Mucosa of rectum (tissue), 2 donors: ENCODE measurements around the gene DYNC1I1.
A peak's percentile ranks its signal among the peaks of the same experiment; 100 is the strongest.

Experiments
- H3K27ac ChIP-seq, 2 donors: one replicate each; pipeline ENCODE4 v1.7.0; 2013; ENCODE audit warnings: inconsistent platforms in 2 of 2, low read depth in 2 of 2, low read length in 2 of 2
- H3K27me3 ChIP-seq, 2 donors: one replicate each; pipeline ENCODE4 v1.7.0; 2013; ENCODE audit warnings: low read length in 2 of 2; ENCODE audit not compliant: control insufficient read depth in 2 of 2, insufficient read depth in 2 of 2
- H3K36me3 ChIP-seq, 2 donors: one replicate each; pipeline ENCODE4 v1.7.0; 2013; ENCODE audit warnings: low read length in 2 of 2; ENCODE audit not compliant: control insufficient read depth in 2 of 2, insufficient read depth in 2 of 2
- H3K4me1 ChIP-seq, 2 donors: one replicate each; pipeline ENCODE4 v1.7.0; 2013; ENCODE audit warnings: low read length in 2 of 2, mild to moderate bottlenecking in 1 of 2; ENCODE audit not compliant: control insufficient read depth in 2 of 2, insufficient read depth in 2 of 2
- H3K4me3 ChIP-seq, 2 donors: one replicate each; pipeline ENCODE4 v1.7.0; 2013; ENCODE audit warnings: low read length in 2 of 2
- H3K9ac ChIP-seq, 2 donors: one replicate each; pipeline ENCODE4 v1.7.0; 2013; ENCODE audit warnings: low read length in 2 of 2, low read depth in 1 of 2, mild to moderate bottlenecking in 1 of 2
- H3K9me3 ChIP-seq, 2 donors: one replicate each; pipeline ENCODE4 v1.7.0; 2013; ENCODE audit warnings: low read length in 2 of 2; ENCODE audit not compliant: control insufficient read depth in 2 of 2
- donor health status: healthy.
- donor health status: Normal muscosa, but diverticular disease.

The DYNC1I1 gene

GRCh38 chr7:96052860-96053470 lies 280.6 kb downstream of the DYNC1I1 start:
- Histone ChIP-seq H3K27ac (no peak overlapping the region), H3K9ac (no peak overlapping the region), H3K36me3 (no peaks in the 10 kb centered on the region), H3K4me3 (no peak overlapping the region), H3K9me3 (no peaks in the 10 kb centered on the region), H3K4me1 (no peaks in the 10 kb centered on the region), H3K27me3 (no peaks in the 10 kb centered on the region)

- Histone ChIP-seq H3K27ac (no peak overlapping the region), H3K27me3 (no peaks in the 10 kb centered on the region), H3K9me3 (no peaks in the 10 kb centered on the region), H3K9ac (no peak overlapping the region), H3K4me1 (no peaks in the 10 kb centered on the region), H3K4me3 (no peak overlapping the region), H3K36me3 (no peaks in the 10 kb centered on the region)
Observed at GRCh38 chr7:96055717-96056116, 283.4 kb downstream of the DYNC1I1 start.

GRCh38 chr7:96059075-96059474 lies 286.7 kb downstream of the DYNC1I1 start:
- no peak overlapping the region for H3K4me3 ChIP-seq
- H3K27me3 ChIP-seq = no peaks in the 10 kb centered on the region
- no peak overlapping the region for H3K27ac ChIP-seq
- no peaks in the 10 kb centered on the region for H3K4me1 ChIP-seq
- no peaks in the 10 kb centered on the region for H3K9me3 ChIP-seq
- H3K9ac ChIP-seq = no peak overlapping the region
- no peaks in the 10 kb centered on the region for H3K36me3 ChIP-seq

- H3K27ac ChIP-seq = no peak overlapping the region
- H3K4me1 ChIP-seq = no peaks in the 10 kb centered on the region
- no peaks in the 10 kb centered on the region for H3K27me3 ChIP-seq
- H3K9ac ChIP-seq = no peak overlapping the region
- no peaks in the 10 kb centered on the region for H3K9me3 ChIP-seq
- H3K36me3 ChIP-seq = no peaks in the 10 kb centered on the region
- no peak overlapping the region for H3K4me3 ChIP-seq
Observed at GRCh38 chr7:96061009-96061408, 288.7 kb downstream of the DYNC1I1 start.

GRCh38 chr7:96061844-96062243 lies 289.5 kb downstream of the DYNC1I1 start:
- Histone ChIP-seq H3K27ac (no peak overlapping the region), H3K9ac (no peak overlapping the region), H3K4me1 (no peaks in the 10 kb centered on the region), H3K27me3 (no peaks in the 10 kb centered on the region), H3K4me3 (no peak overlapping the region), H3K9me3 (no peaks in the 10 kb centered on the region), H3K36me3 (no peaks in the 10 kb centered on the region)

- no peaks in the 10 kb centered on the region for H3K4me1 ChIP-seq
Observed at GRCh38 chr7:96067321-96067720, 295.0 kb downstream of the DYNC1I1 start.

GRCh38 chr7:96069401-96069800 lies 297.0 kb downstream of the DYNC1I1 start:
- no peaks in the 10 kb centered on the region for H3K9me3 ChIP-seq
- no peaks in the 10 kb centered on the region for H3K27me3 ChIP-seq
- H3K4me3 ChIP-seq = no peak overlapping the region
- H3K9ac ChIP-seq = no peak overlapping the region
- no peaks in the 10 kb centered on the region for H3K36me3 ChIP-seq
- H3K27ac ChIP-seq = no peak overlapping the region
- H3K4me1 ChIP-seq = no peaks in the 10 kb centered on the region

More at GRCh38 chr7:96067321-96067720, 295.0 kb downstream of the DYNC1I1 start:
- H3K27me3 ChIP-seq = no peaks in the 10 kb centered on the region
- H3K36me3 ChIP-seq = no peaks in the 10 kb centered on the region
- no peaks in the 10 kb centered on the region for H3K9me3 ChIP-seq
- no peak overlapping the region for H3K9ac ChIP-seq
- H3K27ac ChIP-seq = no peak overlapping the region
- no peak overlapping the region for H3K4me3 ChIP-seq

GRCh38 chr7:96074871-96075270 lies 302.5 kb downstream of the DYNC1I1 start:
- peaks cover 7 to 16% of the 10 kb centered on the region in 2 donors for H3K27me3 ChIP-seq
- H3K36me3 ChIP-seq = no peaks in the 10 kb centered on the region
- H3K4me3 ChIP-seq = no peak overlapping the region
- H3K9ac ChIP-seq = no peak overlapping the region
- no peak overlapping the region for H3K27ac ChIP-seq
- H3K4me1 ChIP-seq = peaks cover 3 to 5% of the 10 kb centered on the region in 2 donors
- no peaks in the 10 kb centered on the region for H3K9me3 ChIP-seq

- H3K9me3 ChIP-seq = no peaks in the 10 kb centered on the region
- peak overlapping the region in 1 of 2 donors; percentile 1 for H3K9ac ChIP-seq
- H3K27ac ChIP-seq = no peak overlapping the region
- H3K4me3 ChIP-seq = peak overlapping the region; percentile 66 to 67
- peaks cover 3 to 5% of the 10 kb centered on the region in 2 donors for H3K4me1 ChIP-seq
- no peaks in the 10 kb centered on the region for H3K36me3 ChIP-seq
- H3K27me3 ChIP-seq = peaks cover 7 to 16% of the 10 kb centered on the region in 2 donors
Observed at GRCh38 chr7:96075510-96076349, 303.4 kb downstream of the DYNC1I1 start.

GRCh38 chr7:96076350-96076707 lies 304.0 kb downstream of the DYNC1I1 start:
- peaks cover 3 to 5% of the 10 kb centered on the region in 2 donors for H3K4me1 ChIP-seq
- peaks cover 7 to 16% of the 10 kb centered on the region in 2 donors for H3K27me3 ChIP-seq
- peak overlapping the region; percentile 66 to 67 for H3K4me3 ChIP-seq
- no peaks in the 10 kb centered on the region for H3K36me3 ChIP-seq
- H3K27ac ChIP-seq = no peak overlapping the region
- no peak overlapping the region for H3K9ac ChIP-seq
- H3K9me3 ChIP-seq = no peaks in the 10 kb centered on the region
